Activated gamma-delta T cell treated with anti-CD3 and anti-CD28 coated beads, Interleukin-2, amount 50 U/mL, for 16 hours (primary cell): ENCODE results near the gene CACNA2D3.
"Not testable (repeated sequence)": the region's sequence is repeated elsewhere in the genome, so short reads cannot be mapped to it uniquely, and the experiment has no call there.

ENCODE experiments used
- DNase-seq: peaks from one replicate; pipeline ENCODE4 v3.0.0-alpha.2; 2020; ENCODE audit warnings: low read depth

The CACNA2D3 gene

DNA sequence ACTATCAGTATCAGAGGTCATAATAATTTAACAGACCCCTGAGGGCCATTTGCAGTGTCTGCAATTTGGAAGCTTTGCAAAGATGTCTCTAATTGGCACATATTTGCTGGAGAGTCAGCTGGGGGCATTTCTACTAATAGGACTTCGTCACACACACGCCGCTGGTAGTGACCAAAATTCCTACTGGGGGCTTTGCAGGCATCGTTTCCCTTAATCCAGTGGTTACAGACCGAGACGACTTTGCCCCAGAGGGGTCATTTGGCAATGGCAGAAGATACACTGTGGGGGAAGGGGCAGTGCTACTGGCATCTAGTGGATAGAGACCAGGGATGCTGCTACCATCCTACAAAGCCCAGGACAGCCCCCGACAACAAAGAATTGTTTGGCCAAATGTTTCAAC is 956.5 kb downstream of the CACNA2D3 start:
- no peak for DNase-seq

DNA sequence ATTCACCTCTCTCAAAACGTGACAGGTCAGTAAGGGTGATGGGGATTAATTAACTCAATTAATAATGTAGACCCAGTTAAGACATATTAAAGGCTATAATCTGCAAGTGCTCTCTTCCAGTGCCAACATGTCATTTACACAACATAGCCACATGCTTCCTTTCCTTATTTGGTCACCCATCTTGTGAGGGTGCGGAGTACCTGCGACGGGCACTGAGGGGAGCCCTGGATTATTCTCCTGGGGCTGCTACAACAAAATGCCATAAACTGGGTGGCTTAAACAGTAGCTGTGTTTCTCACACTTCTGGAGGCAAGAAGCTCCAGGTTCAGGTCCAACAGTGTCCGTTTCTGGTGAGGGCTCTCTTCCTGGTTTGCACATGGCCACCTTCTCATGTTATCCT is 962.9 kb downstream of the CACNA2D3 start:
- DNase-seq = no peak

DNA sequence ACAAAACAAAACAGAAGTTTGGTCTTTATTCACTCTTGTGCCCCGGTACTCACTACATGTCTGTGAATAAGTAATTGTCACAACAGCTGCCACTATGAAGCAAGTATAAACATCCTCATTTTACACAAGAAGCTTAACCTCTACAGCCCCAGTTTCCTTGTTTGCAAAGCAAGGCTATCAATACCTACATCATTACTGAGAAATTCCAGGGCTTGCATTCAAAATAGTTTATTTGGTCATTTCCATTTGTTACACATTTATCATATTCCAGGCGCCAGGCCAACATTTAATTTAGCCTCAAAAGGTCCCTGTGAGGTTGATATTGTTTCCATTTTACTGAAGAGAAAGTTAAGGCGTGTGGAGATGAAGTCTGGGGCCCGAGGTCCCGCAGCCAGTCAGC is 966.9 kb downstream of the CACNA2D3 start:
- no peak for DNase-seq

DNA sequence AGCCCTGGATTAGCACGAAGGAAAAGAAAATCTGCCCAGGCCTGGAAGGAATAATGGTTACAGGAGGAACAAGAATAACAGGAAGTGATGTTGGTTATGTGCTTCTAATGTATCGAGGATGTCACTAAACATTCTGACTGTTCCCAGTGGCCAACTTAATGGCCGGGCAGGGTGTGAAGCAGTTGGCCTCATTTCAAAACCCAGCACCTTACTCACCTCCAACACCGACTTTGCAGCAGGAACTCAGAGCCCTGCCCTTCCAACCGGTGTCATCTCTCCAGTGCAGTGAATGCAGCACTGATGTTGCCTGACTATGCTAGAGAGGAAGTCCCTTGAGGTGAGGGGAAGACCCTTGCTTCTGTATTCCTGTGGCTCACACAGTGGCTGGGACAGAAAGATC is 967.9 kb downstream of the CACNA2D3 start:
- DNase-seq = no peak

DNA sequence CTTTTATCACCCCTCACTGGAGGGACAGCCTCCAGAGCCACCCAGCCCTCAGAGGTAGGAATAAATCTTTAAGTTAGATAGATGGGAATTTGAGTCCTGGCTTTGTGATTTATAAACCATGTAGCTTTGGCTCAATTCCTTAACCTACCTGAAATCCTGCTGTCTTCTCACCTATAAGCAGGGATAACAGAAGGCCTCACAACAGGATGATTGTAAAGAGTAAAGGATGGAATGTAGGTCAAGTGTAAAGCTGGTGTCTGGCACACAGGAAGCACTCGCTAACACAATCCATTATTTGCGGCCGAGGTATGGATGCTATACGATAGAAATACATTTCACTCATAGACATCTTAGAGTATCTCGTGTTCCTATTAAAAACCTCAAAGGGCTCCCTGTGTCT is 968.4 kb downstream of the CACNA2D3 start:
- no peak for DNase-seq

DNA sequence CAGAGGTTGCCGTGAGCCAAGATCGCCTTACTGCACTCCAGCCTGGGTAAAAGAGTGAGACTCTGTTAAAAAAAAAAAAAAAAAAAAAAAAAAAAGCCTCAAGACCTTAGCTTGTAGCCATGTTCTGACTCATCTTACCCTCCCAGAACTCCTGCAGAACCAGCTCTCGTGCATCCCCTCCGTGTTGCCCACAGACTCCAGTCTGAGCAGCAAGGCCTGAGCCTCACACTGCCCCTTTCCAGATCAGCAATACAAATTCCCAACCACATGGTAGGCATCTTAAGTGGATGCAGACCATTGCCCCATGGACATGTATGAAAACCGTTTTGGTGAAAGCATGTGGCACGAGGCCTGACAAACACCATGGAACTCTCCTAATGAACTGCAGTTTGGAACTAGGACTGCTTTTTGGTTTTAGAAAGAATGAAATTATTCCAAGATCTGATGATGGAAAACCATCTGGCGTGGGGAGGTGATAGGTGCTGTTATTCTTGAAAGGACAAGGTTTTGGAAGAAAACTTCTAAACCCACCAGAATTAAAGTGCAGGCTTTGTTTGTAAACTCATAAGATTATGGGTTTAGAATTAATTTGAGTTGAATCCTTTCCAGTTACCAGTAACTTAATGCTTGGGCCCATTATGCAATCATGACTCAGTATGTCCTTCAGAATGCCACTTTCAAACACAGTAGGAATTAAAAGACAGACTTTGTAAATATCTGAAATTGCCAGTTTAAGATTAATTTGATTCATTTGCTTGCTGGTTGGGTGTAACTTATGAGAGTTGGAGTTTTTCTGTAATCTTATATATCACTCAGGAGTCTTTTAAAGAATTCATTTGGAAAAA is 969.3 kb downstream of the CACNA2D3 start:
- DNase-seq = no peak

DNA sequence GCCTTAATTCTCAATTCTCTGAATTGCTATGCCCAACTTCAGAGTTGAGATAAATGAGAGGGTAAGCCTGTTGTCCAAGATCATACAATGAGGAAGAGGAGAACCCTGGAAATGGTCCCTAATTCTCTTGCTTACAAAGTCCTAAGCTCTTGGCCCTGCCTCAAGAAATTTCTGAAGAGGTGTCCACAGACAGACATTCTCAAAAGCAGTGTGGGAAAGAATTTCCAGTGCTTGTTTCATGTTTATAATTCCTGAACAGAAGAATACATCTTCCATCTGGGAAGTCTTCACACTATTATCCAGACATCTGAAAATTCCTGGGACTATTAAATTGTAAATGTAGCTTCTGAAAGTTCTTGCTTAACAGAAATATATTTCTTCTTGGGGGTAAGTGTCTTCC is 972.3 kb downstream of the CACNA2D3 start:
- no peak for DNase-seq

DNA sequence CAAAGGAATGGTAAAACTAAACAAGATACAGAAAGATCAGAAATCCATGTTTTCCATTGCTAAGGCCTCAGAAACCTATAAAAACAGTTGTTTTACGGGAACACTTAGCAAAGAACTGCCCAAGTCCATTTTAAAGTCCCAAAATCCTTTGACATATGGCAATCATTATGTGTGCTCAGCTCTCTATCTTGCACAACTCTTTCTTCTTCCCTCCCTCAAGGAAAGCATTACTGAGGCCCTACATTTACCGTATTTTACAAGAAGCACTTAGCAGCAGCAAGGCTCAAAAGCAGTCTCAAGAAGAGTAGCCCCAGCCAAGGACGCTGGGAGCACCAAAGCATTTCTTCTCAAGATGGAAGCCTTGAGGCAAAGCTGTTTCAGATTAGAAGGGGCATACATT is 975.1 kb downstream of the CACNA2D3 start:
- DNase-seq = no peak

DNA sequence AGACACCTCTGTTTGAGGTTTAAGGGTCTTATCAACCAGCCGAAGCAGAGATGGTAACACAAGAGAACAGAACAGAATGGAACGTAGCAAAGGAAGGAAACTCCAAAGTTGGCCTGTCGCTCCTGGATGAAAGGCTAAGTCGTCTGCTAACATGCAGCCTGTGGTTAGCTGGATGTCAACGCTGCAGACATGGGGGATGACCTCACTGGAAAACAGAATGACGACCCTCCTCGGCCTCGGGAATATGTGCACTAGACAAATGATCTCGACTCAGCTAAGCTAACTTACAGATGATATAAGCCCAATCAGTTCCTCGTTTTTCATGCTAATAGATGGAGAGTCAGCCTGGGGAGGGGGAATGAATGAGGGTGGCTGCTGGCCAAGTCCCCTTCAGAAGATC is 983.3 kb downstream of the CACNA2D3 start:
- DNase-seq = no peak

DNA sequence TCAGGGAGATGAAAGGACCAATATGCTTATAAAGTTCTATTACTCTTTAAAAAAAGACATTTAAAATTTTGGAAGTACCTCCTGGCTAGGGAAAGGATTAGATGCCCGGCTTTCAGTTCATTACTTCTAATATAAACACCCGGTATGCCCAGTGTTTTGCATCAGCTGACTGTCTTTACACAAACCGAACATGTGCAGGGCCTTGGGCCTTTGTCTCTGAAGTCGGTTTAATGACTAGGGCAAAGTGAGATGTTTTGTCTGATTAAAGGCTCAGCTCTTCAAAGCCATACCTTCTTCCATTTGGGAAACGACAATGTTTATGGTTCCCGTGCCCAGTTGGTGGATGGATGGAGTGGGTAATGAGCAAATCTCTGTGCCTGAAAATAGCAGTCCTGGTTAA is 984.8 kb downstream of the CACNA2D3 start:
- no peak for DNase-seq

DNA sequence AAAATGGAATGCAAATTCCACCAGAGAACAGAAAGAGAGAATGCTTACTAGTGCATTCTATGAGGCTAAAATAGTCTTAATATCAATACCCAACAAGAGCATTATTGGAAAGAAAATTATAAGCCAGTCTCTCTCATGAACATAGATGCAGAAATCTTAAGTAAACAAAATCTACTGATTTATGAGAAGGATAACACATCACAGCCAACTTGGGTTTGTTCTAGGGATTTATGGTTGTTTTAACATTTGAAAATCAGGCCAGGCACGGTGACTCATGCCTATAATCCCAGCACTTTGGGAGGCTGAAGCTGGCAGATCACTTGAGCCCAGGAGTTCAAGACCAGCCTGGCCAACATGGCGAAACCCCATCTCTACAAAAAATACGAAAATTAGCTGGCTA is 989.6 kb downstream of the CACNA2D3 start:
- DNase-seq = not testable (repeated sequence)

DNA sequence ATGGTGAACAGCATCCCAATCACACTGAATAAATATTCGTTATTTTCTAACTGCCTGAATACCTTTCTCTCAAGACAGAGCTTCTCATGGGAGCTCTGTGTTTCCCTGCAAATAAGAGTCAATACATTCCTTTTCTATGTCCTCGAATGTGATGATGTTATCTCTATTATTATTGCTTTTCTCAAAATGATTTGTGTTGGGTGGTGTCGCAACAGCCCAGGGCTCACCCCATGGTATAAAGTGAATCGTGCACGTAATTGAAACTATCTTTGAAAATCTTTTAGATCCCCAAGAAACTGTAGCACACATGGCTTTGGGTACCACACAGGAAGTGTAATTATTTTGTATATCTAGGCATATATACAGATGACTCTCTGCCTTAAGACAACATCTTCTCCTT is 996.1 kb downstream of the CACNA2D3 start:
- no peak for DNase-seq

DNA sequence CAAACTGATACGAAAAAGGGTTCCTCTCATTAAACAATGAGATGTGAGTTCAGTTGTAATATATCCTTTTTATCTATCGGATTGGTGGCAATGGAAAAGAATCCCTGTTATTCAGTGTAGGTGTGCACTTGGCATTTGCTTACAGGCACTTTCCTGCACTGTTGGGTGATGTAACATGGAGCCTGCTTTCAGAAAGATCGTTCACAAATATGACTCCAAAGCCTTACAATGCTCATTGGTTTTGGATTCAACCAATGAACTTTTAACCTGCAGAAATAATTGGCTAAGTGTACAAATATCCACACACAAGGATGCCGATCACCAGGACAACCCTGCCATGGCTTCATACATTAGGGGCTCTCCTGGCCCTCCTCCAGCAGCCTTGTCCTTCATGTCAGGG is 996.9 kb downstream of the CACNA2D3 start:
- DNase-seq = no peak

DNA sequence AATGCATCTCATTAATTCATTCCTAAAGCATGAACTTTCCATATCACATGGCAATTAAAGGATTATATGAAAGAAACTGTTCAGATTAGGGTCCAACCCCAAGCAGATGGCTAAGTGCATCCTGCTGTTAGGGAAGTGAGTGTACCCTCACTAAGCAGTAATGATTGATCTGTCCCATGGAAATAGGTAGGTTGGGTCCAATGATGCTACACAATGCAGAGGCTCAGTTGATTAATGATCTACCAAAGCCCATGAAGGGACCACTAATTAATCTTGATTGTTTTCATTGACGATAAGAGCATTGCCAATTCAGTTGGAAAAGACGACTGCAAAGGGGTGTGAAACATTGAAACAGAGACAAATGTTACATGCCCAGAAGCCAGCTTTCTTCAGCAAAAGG is 1000.0 kb downstream of the CACNA2D3 start:
- no peak for DNase-seq
